ENCODE data around the gene SNX5. TPM values are rescaled to one million over a fixed set of nuclear protein-coding genes. Genes with fewer than 3 reads are reported as not detected.

The SNX5 gene
- total and polyA plus RNA-seq, 2 of the 13 experiments (the other 11 are each of a cell fraction or from before 2014, with no cell fraction given): 664 to 1,040 TPM

- TF ChIP-seq, protein P1, sequence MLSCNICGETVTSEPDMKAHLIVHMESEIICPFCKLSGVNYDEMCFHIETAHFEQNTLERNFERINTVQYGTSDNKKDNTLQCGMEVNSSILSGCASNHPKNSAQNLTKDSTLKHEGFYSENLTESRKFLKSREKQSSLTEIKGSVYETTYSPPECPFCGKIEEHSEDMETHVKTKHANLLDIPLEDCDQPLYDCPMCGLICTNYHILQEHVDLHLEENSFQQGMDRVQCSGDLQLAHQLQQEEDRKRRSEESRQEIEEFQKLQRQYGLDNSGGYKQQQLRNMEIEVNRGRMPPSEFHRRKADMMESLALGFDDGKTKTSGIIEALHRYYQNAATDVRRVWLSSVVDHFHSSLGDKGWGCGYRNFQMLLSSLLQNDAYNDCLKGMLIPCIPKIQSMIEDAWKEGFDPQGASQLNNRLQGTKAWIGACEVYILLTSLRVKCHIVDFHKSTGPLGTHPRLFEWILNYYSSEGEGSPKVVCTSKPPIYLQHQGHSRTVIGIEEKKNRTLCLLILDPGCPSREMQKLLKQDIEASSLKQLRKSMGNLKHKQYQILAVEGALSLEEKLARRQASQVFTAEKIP (CRISPR knock-in tag; IDR thresholded peaks at IDR 0.05; ENCODE audit: borderline replicate concordance): no peak
- TF ChIP-seq ZMAT3 (CRISPR knock-in tag; conservative IDR thresholded peaks at IDR 0.05) (no peak), SMAD1 (CRISPR knock-in tag; IDR thresholded peaks at IDR 0.05; ENCODE audit: borderline replicate concordance, low read depth) (no peak), ZNF644 (CRISPR knock-in tag; IDR thresholded peaks at IDR 0.05; ENCODE audit: low read depth) (no peak), KIAA2018 (CRISPR knock-in tag; IDR thresholded peaks at IDR 0.05; ENCODE audit: borderline replicate concordance) (no peak), ELF3 (CRISPR knock-in tag; IDR thresholded peaks at IDR 0.05) (no peak), ZNF570 (CRISPR knock-in tag; IDR thresholded peaks at IDR 0.05; ENCODE audit: borderline replicate concordance) (no peak), TSC22D2 (CRISPR knock-in tag; IDR thresholded peaks at IDR 0.05; ENCODE audit: borderline replicate concordance) (no peak), PITX1 (CRISPR knock-in tag; IDR thresholded peaks at IDR 0.05) (no peak), BHLHE40 (IDR thresholded peaks at IDR 0.05; ENCODE audit: low read length) (no peak), BRCA1 (CRISPR knock-in tag; IDR thresholded peaks at IDR 0.05) (no peak), FLYWCH1 (CRISPR knock-in tag; IDR thresholded peaks at IDR 0.05) (no peak), ZNF10 (CRISPR knock-in tag; IDR thresholded peaks at IDR 0.05; ENCODE audit: borderline replicate concordance, low read depth) (no peak), ZNF20 (CRISPR knock-in tag; IDR thresholded peaks at IDR 0.05) (no peak)
- TF ChIP-seq, protein P2, sequence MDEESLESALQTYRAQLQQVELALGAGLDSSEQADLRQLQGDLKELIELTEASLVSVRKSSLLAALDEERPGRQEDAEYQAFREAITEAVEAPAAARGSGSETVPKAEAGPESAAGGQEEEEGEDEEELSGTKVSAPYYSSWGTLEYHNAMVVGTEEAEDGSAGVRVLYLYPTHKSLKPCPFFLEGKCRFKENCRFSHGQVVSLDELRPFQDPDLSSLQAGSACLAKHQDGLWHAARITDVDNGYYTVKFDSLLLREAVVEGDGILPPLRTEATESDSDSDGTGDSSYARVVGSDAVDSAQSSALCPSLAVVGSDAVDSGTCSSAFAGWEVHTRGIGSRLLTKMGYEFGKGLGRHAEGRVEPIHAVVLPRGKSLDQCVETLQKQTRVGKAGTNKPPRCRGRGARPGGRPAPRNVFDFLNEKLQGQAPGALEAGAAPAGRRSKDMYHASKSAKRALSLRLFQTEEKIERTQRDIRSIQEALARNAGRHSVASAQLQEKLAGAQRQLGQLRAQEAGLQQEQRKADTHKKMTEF (CRISPR knock-in tag; IDR thresholded peaks at IDR 0.05): no peak
- TF ChIP-seq, protein P3, sequence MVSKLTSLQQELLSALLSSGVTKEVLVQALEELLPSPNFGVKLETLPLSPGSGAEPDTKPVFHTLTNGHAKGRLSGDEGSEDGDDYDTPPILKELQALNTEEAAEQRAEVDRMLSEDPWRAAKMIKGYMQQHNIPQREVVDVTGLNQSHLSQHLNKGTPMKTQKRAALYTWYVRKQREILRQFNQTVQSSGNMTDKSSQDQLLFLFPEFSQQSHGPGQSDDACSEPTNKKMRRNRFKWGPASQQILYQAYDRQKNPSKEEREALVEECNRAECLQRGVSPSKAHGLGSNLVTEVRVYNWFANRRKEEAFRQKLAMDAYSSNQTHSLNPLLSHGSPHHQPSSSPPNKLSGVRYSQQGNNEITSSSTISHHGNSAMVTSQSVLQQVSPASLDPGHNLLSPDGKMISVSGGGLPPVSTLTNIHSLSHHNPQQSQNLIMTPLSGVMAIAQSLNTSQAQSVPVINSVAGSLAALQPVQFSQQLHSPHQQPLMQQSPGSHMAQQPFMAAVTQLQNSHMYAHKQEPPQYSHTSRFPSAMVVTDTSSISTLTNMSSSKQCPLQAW (CRISPR knock-in tag; IDR thresholded peaks at IDR 0.05): peak; percentile 9; the same call in 1 of the 2 replicates
Observed at GRCh38 chr20:17966432-17967310, 1.9 kb downstream of the SNX5 start (continued).
